GM23248 (cell line): ENCODE measurements around the gene COX4I1. TPM values are rescaled to one million over a fixed set of nuclear protein-coding genes. Genes with fewer than 3 reads are reported as not detected.

Experiments used
- DNase-seq: peaks from one replicate; pipeline ENCODE4 v3.0.0-alpha.2; 2015
- H2AFZ ChIP-seq: fragments of 200-600 bp; sonication (generic); 2 replicates; pipeline ENCODE4 v1.6.1; 2016; ENCODE audit warnings: antibody characterized with exemption
- H3F3A ChIP-seq: fragments of 200-600 bp; sonication (generic); 2 replicates; pipeline ENCODE4 v1.6.1; 2016; ENCODE audit warnings: mild to moderate bottlenecking, antibody characterized with exemption, mixed run types; ENCODE audit not compliant: insufficient read depth
- H3K27ac ChIP-seq: fragments of 200-600 bp; sonication (generic); 2 replicates; pipeline ENCODE4 v1.5.1; 2016; ENCODE audit warnings: mild to moderate bottlenecking
- H3K27me3 ChIP-seq: fragments of 200-600 bp; sonication (generic); replicated peaks from 2 replicates; pipeline ENCODE4 v1.6.1; 2016; ENCODE audit warnings: mild to moderate bottlenecking; ENCODE audit not compliant: insufficient read depth
- H3K36me3 ChIP-seq: fragments of 200-600 bp; sonication (generic); 2 replicates; pipeline ENCODE4 v1.6.1; 2016; ENCODE audit warnings: low read depth, mild to moderate bottlenecking
- H3K4me1 ChIP-seq: fragments of 200-600 bp; sonication (generic); 2 replicates; pipeline ENCODE4 v1.6.1; 2016; ENCODE audit warnings: mild to moderate bottlenecking; ENCODE audit not compliant: insufficient read depth
- H3K4me2 ChIP-seq: fragments of 200-600 bp; sonication (generic); one replicate; pipeline ENCODE4 v1.6.1; 2016; ENCODE audit warnings: mild to moderate bottlenecking; ENCODE audit not compliant: unreplicated experiment
- H3K4me3 ChIP-seq: fragments of 200-600 bp; sonication (generic); 2 replicates; pipeline ENCODE4 v1.5.1; 2016; ENCODE audit warnings: mild to moderate bottlenecking
- H3K79me2 ChIP-seq: fragments of 200-600 bp; sonication (generic); 2 replicates; pipeline ENCODE4 v1.6.1; 2016; ENCODE audit warnings: mild to moderate bottlenecking; ENCODE audit not compliant: insufficient read depth
- H3K9ac ChIP-seq: fragments of 200-600 bp; sonication (generic); 2 replicates; pipeline ENCODE4 v1.6.1; 2016; ENCODE audit warnings: mild to moderate bottlenecking
- H3K9me2 ChIP-seq: fragments of 200-600 bp; sonication (generic); 2 replicates; pipeline ENCODE4 v1.6.1; 2016; ENCODE audit warnings: mixed run types, mild to moderate bottlenecking, moderate library complexity; ENCODE audit not compliant: insufficient read depth
- H3K9me3 ChIP-seq: fragments of 200-600 bp; sonication (generic); one replicate; pipeline ENCODE4 v1.6.1; 2017; ENCODE audit warnings: low read depth
- H4K20me1 ChIP-seq: fragments of 200-600 bp; sonication (generic); 2 replicates; pipeline ENCODE4 v1.6.0; 2016; ENCODE audit not compliant: insufficient read depth
- EZH2 ChIP-seq: fragments of 200-600 bp; sonication (generic); IDR thresholded peaks from 2 replicates; pipeline ENCODE4 v1.6.1; 2018; ENCODE audit warnings: antibody characterized with exemption, mild to moderate bottlenecking; ENCODE audit not compliant: insufficient read depth, poor library complexity, severe bottlenecking
- EZH2phosphoT487 ChIP-seq: fragments of 200-600 bp; sonication (generic); IDR thresholded peaks from 2 replicates; pipeline ENCODE4 v1.6.1; 2018; ENCODE audit warnings: antibody characterized with exemption, moderate library complexity, mild to moderate bottlenecking, low read depth; ENCODE audit not compliant: insufficient read depth
- WGBS, 2 experiments: methylation state at CpG; one replicate each; pipeline ENCODE4 v1.1.6; 2015 to 2017; ENCODE audit warnings: low lambda C conversion rate in 2 of 2, low coverage in 1 of 2; ENCODE audit errors: missing lambda C conversion rate in 2 of 2; 5-methylcytosine and 5-hydroxymethylcytosine counted together
- in situ Hi-C: fragments of 300-500 bp; cut with MboI; formaldehyde crosslinking; loops from 2 replicates; pipeline ENCODE4 v1.15.0; 2020
- polyA plus RNA-seq: library from polyadenylated mRNA; unstranded; fragments of >200 nt; fragmentation: Nextera tagmentation; extraction: Ambion mirVana; gene quantifications from 2 replicates; pipeline ENCODE4 v1.2.1, GENCODE V29; 2016
- total RNA-seq: library from RNA; depleted of rRNA; stranded (reverse); fragments of >200 nt; shearing (Covaris generic); gene quantifications from 2 replicates; pipeline ENCODE4 v1.2.3, GENCODE V29; 2014

COX4I1 gene
- total and polyA plus RNA-seq, 2 experiments from 2014 or later: 390 to 566 TPM

DNA sequence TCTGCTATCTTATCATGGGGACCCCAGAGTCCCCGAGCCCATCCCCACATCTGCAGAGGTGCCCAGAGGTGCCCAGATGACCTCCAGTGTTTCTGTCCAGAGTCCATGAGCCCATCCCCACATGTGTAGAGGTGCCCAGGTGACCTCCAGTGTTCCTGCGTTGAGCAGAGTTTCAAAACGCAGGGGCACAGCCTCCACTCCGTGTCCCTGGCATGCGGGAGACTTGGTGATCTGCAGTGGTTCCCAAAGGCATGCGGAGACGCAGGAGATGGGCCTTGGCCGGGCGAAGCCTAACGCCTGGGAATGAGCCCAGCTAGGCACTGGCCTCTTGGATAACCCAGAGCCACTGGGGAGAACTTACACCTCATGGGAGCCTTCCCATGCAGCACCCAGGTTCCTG lies 41.3 kb downstream of the COX4I1 start:
- no peaks in the 10 kb centered on the region for H3K9me2 ChIP-seq
- no peak overlapping the region for H2AFZ ChIP-seq
- no peak for TF ChIP-seq EZH2phosphoT487
- TF ChIP-seq EZH2: no peak
- H3K9ac ChIP-seq: no peak overlapping the region
- no peaks in the 10 kb centered on the region for H3K9me3 ChIP-seq
- no peak overlapping the region for H3K4me2 ChIP-seq
- no peaks in the 10 kb centered on the region for H4K20me1 ChIP-seq
- no peak overlapping the region for H3K4me3 ChIP-seq
- in situ Hi-C loops: loop anchor here (25.0 kb wide), 1 partner anchor 672 kb away; the partner anchor contains the start of gene FOXF1
- H3K36me3 ChIP-seq: no peaks in the 10 kb centered on the region
- H3K4me1 ChIP-seq: no peaks in the 10 kb centered on the region
- no peak for DNase-seq
- H3F3A ChIP-seq: no peaks in the 10 kb centered on the region
- no peak overlapping the region for H3K27ac ChIP-seq
- peaks cover 64% of the 10 kb centered on the region for H3K27me3 ChIP-seq
- 64 to 70% methylated on average over 8 to 10 of the region's 10 CpGs for WGBS, 2 experiments
- H3K79me2 ChIP-seq: no peaks in the 10 kb centered on the region

- Histone ChIP-seq H3K4me3 (no peak overlapping the region), H3K9me2 (no peaks in the 10 kb centered on the region), H3K9me3 (no peaks in the 10 kb centered on the region), H3K27ac (no peak overlapping the region), H3K27me3 (peaks cover 56% of the 10 kb centered on the region), H2AFZ (no peak overlapping the region), H4K20me1 (no peaks in the 10 kb centered on the region), H3K79me2 (no peaks in the 10 kb centered on the region), H3K4me1 (no peaks in the 10 kb centered on the region), H3K9ac (no peak overlapping the region), H3K4me2 (no peak overlapping the region), H3F3A (no peaks in the 10 kb centered on the region), H3K36me3 (no peaks in the 10 kb centered on the region)
- no peak for DNase-seq
- TF ChIP-seq EZH2: no peak
- TF ChIP-seq EZH2phosphoT487: no peak
- 47 to 49% methylated on average over 9 of the region's 9 CpGs for WGBS, 2 experiments
- in situ Hi-C loops: loop anchor here (25.0 kb wide), 1 partner anchor 670 kb away; the partner anchor contains the start of gene FOXF1
These were observed 42.9 kb downstream of the COX4I1 start for GRCh38 chr16:85842435-85842834.

- H3K27me3 ChIP-seq: peaks cover 56% of the 10 kb centered on the region
- no peaks in the 10 kb centered on the region for H3K79me2 ChIP-seq
- no peak for DNase-seq
- no peak overlapping the region for H2AFZ ChIP-seq
- no peak overlapping the region for H3K4me2 ChIP-seq
- WGBS, 2 experiments: 77 to 80% methylated on average over 9 of the region's 9 CpGs
- TF ChIP-seq EZH2phosphoT487 (no peak), EZH2 (no peak)
- in situ Hi-C loops: loop anchor here (25.0 kb wide), 1 partner anchor 669 kb away; the partner anchor contains the start of gene FOXF1
- no peaks in the 10 kb centered on the region for H4K20me1 ChIP-seq
- no peak overlapping the region for H3K27ac ChIP-seq
- no peaks in the 10 kb centered on the region for H3K9me3 ChIP-seq
- no peak overlapping the region for H3K4me3 ChIP-seq
- H3K9me2 ChIP-seq: no peaks in the 10 kb centered on the region
- H3K36me3 ChIP-seq: no peaks in the 10 kb centered on the region
- H3F3A ChIP-seq: no peaks in the 10 kb centered on the region
- no peaks in the 10 kb centered on the region for H3K4me1 ChIP-seq
- H3K9ac ChIP-seq: no peak overlapping the region
These were observed 43.4 kb downstream of the COX4I1 start for GRCh38 chr16:85842848-85843247.

- Histone ChIP-seq H3K4me1 (no peaks in the 10 kb centered on the region), H3K27me3 (peaks cover 58% of the 10 kb centered on the region), H3K9ac (no peak overlapping the region), H3K4me2 (no peak overlapping the region), H3K36me3 (no peaks in the 10 kb centered on the region), H3K9me2 (no peaks in the 10 kb centered on the region), H2AFZ (no peak overlapping the region), H3K79me2 (no peaks in the 10 kb centered on the region), H3K4me3 (no peak overlapping the region), H3K9me3 (no peaks in the 10 kb centered on the region), H3K27ac (no peak overlapping the region), H4K20me1 (no peaks in the 10 kb centered on the region), H3F3A (no peaks in the 10 kb centered on the region)
- DNase-seq: no peak
- no peak for TF ChIP-seq EZH2phosphoT487
- TF ChIP-seq EZH2: no peak
- WGBS, 2 experiments: 59 to 66% methylated on average over 9 to 11 of the region's 11 CpGs
- in situ Hi-C loops: loop anchor here (25.0 kb wide), 1 partner anchor 669 kb away; the partner anchor contains the start of gene FOXF1
These were observed 44.1 kb downstream of the COX4I1 start for GRCh38 chr16:85843471-85844168.

GRCh38 chr16:85844169-85844481 lies 44.6 kb downstream of the COX4I1 start:
- Histone ChIP-seq H3K4me3 (no peak overlapping the region), H3K79me2 (no peaks in the 10 kb centered on the region), H3K9me3 (no peaks in the 10 kb centered on the region), H2AFZ (no peak overlapping the region), H3K27ac (no peak overlapping the region), H3K4me2 (no peak overlapping the region), H4K20me1 (no peaks in the 10 kb centered on the region), H3K9ac (no peak overlapping the region), H3K36me3 (no peaks in the 10 kb centered on the region), H3K4me1 (no peaks in the 10 kb centered on the region), H3F3A (no peaks in the 10 kb centered on the region), H3K9me2 (no peaks in the 10 kb centered on the region), H3K27me3 (peaks cover 59% of the 10 kb centered on the region)
- TF ChIP-seq EZH2 (no peak), EZH2phosphoT487 (no peak)
- in situ Hi-C loops: loop anchor here (25.0 kb wide), 1 partner anchor 668 kb away; the partner anchor contains the start of gene FOXF1
- no peak for DNase-seq
